ENCODE results near the gene RRP1B.

RRP1B gene

DNA sequence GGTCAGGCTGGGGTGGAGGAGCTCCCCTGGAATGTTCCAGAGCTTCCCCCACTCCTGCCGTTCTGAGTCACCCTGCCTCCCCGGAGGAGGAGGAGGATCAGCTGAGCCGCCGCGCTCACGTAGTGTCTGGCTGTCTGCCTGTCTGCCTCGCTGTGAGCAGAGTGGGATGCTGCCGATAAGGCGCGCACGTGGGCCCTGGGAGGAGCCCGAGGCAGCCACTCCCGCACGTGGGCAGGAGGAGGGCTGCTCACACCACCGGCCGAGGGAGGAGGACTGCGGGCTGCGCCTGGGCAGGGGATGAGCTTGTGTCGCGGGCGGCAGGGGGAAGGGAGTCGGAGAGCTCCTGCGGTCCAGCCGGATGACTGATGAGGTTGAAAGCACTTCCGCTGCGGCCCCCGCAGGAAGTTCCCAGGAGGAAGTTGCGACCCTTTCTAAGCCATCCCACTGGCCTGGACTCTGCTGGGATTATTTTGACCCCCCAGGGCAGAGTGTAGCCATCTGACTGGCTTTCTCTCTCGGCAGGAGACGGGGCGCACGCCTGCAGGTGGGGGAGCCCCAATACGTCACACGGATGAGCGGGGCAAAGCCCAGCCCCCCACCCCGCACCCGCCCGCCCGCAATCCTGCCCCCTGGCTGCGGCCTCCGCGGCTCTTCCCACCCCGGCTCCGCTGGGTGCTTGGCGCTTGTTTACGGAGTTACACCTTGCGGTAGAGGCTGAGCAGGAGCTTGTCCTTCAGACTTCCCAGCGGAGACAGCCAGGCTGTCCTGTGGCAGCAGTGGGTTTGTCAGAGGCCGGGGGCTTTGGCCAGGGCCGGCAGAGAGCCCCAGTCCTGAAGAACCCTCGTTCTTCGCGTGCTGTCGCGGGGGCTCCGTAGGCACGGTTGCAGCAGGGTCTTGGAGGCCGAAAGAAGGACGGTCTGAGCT, 69.4 kb downstream of the RRP1B start:
- DNase-seq: peak; percentile 31

GRCh38 chr21:43731476-43731875, 72.1 kb downstream of the RRP1B start:
- no peak for DNase-seq

DNA sequence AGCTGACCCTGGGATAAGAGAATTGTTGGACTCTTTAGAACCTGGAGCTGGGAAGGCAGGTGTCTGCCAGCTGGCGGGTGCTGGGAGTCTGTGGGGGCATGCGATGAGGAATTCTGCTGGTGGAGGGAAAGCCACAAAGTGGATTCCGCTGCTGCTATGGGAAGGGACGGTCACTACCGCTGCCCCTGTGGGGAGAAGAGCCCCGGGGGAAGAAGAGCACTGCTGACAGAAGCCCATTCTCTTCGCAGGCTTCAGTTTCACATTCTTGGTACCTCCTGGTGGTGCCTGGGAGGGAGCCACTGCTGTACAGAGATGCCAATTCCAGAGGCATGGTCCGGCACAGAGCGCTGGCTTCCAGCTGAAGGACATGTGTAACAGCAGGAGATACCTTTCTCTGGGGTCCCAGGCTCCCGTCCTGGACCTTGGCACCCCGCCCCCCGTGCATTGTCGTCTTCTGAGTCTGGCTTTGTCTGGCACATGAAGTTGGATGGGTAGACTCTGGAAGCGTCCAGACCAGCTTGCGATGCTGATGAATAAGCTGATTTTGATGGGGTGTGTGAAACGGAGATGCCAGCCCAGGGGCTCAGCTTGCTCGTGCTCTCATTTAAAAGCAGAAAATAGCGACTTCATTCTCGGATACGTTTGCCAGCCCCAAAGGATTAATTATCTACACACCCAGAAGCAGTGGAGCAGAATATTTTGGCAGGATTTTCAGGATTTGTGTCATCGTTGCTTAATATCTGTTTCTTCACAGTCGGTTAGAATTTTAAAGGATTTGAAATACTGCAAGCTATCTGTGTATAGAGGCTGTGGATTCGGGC, 72.7 kb downstream of the RRP1B start:
- no peak for DNase-seq

DNA sequence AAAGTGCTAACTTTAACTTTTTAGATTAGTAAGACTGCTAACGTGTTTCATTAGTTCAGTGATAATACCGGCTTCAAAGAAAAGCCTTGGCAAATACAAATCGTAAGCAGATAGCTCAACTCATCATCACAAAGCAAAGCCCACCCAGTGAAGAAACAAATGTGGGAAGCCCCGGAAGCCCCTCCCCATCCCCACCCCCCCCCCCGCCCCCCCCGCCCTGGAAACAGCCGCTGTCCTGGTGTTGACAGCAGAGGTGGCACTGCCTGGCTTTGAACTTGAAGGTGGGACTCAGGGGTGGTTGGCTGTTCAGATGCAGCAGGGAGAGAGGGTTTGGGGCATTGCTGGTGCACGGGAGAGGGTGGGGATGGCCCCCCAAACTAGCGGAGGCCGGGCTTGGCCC, 73.7 kb downstream of the RRP1B start:
- no peak for DNase-seq

- DNase-seq: no peak
These were observed 74.2 kb downstream of the RRP1B start for GRCh38 chr21:43733529-43734071.

GRCh38 chr21:43734131-43734927, 75.0 kb downstream of the RRP1B start:
- no peak for DNase-seq

GRCh38 chr21:43734928-43735229, 75.5 kb downstream of the RRP1B start:
- DNase-seq: no peak

DNA sequence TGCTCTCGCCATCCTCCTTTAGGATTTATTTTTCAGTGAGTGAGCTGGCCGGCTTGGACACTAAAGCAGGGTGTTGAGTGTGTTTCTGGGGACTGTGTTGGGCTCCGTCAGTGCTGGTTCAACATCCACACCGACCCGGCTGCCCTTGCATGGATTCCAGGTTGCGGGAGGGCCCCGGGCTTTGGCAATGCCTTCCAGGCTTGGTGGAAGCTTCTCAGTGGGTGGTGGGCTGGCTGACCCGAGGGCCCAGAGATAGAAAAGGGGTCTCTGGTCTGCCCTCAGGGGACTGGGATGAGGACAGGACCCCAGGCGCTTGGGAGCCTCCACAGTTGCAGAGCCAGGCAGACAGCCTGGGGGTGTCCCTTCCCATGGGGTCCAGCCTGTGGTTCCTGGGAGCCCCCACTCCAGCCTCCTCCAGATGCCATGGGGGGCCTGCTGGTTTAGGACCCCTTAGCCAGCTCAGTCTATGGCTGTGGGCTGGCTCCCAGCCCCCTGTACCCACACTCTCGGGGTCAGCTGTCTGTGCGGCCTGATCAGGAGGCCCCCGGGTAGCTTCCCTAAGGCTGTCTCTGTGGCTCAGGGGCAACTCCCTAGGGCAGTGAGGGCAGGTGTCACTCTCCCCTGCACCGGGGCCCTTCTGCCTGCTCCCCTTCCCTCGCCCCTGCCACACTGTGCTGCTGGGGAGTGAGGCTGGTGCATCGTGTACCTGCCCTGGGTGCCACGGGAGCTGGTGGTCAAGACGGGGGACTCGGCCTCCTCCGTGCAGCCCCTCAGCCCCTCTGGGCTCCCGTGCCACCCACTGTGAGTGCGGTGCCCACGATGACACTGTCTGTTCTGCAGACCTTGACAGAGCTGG, 76.1 kb downstream of the RRP1B start:
- DNase-seq: no peak

DNA sequence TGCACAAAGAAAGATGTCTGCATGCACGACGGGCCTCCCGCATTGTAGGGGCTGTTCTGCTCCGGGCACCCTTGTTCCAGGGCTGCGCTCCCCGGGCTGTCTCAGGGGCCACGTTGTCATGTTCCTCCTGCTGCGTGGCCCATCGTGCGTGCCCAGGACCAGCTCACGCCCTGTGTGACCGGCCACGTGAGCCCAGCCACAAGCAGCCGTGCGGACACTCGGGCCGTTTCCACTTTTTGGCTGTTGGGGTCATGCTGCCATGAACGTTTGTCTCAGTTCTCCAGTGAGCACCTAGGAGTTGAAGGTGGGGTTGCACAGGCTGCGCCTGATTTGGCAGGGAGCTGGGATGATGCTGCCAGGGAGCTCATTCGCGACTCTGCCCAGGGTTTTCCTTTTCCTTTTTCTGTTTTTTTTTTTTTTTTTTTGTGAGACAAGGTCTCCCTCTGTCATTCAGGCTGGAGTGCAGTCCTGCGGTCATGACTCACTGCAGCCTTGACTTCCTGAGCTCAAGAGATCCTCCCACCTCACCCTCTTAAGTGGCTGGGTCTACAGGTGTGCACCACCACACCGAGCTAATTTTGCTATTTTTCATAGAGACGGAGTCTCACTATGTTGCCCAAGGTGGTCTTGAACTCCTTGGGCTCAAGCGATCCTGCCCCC, 77.0 kb downstream of the RRP1B start:
- DNase-seq: no peak

DNA sequence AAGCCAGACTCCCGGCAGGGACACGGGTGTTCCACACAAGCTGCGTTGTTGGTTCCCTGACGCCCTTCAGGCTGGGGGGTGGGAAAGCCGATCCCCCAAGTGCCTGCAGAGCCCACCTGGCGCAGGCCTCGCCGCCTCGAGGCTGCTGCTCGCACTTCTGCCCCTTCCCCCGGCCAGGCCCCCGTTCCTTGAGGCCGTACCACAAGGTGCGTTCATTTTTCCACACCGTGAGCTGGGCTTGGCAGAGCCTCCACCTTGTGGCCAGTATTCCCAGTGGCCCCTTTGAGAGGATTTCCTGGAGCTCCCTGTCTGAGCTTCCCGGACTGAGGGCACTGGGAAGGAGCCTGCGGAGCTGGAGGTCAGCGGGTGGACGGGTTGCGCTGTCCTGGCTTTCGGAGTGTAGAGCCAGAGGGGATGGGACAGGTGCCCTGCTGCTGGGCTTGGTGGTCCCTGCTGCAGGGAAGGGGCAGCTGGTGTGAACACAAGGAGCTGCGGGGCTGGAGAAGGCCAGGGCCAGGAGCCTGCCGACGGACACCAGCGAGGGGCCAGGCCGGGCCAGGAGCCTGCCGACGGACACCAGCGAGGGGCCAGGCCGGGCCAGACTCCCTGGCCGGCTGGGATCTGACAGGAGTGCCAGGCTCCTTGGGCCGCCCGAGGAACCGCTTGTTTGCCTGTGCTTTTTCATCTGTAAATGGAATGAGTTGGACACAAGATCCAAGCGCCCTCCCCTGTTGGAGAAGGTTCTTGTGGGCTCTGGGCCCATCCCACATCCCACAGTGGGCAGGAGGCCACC, 78.0 kb downstream of the RRP1B start:
- no peak for DNase-seq

DNA sequence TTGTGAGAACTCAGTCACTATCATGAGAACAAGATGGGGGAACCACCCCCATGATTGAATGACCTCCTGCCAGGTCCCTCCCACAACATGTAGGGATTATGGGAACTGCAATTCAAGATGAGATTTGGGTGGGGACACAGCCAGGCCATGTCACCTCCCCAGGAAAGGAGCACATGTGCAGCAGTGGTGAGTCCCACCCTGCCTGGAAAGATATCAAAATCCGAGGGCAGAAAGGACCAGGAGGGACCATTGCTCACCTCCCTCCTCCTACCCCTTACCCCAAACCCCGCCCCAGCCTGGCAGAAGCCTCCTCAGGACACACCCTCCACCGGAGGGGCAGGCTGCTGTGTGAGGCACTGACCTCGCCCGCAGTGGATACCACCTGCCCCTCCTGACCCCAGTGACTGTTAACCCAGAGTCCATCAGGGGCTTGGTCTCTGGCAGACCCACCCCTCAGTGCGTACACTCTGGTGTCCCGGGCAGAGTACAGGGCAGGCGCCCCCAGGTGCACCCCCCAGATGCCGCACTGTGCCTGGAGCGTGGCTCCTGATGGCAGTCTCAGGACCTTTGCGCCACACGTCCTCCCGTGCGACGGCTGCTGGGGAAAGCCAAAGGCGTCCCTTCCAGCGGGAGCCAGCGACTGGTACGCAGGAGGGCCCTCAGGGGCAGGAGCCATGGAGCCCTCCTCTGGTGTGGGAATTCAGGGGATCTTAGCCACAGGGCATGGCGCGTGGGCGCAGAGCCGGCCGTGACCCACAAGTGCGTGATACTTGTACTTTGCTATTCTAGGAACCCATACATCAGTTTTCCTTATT, 80.5 kb downstream of the RRP1B start:
- no peak for DNase-seq

GRCh38 chr21:43740497-43741156, 81.3 kb downstream of the RRP1B start:
- DNase-seq: no peak

DNA sequence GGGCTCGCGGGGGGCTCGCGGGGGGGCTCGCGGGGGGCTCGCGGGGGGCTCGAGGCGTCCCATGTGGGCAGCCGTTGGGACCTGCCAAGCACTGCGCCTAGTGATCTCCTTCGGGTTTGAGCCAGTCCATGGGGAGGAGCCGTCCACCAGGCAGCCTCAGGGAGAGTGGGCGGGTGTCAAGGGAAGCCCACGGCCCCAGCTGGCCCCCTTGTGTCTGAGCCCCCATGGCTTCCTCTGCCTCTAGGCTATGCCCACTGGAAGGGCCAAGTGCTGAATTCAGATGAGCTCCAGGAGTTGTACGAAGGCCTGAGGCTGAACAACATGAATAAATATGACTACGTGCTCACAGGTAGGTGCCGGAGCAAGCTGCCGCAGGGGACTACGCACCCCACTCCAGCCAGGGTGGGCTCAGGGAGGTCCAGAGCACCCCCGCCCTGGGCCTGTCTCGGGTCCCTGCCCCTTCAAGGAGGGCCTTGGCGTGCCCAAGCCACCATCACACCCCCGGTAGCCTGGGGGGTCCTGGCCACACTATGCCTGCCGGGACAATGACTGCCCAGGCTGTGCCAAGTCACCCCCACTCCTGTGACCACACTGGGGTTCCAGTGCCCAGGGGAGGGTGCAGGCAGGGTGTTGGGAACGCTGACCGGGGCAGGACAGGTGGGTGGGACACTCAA, 82.2 kb downstream of the RRP1B start:
- DNase-seq: no peak

- no peak for DNase-seq
These were observed 84.6 kb downstream of the RRP1B start for GRCh38 chr21:43743947-43744346.

DNA sequence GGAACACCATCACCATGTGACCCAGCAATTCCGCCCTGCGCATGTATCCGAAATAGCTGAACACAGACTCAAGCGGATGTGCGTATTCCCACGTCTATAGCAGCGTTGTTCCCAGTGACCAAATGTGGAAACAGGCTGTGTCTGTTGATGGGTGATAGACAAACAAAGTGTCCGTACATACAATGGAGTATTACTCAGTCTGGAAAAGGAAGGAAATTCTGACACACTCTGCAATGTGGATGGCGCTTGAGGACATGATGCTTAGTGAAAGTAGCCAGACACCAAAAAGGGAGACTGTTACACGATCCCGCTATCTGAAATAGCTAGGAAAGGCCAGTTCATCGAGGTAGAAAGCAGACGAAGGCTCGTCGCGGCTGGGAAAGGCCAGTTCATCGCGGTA, 85.4 kb downstream of the RRP1B start:
- no peak for DNase-seq
